Vagina (tissue), 2 donors: ENCODE data around the gene SERINC1.

Experiments
- POLR2A ChIP-seq, 2 donors: fragments of 450-650 bp; IDR thresholded peaks; one replicate each; pipeline ENCODE4 v1.6.1; 2017; ENCODE audit warnings: antibody characterized with exemption in 2 of 2, mild to moderate bottlenecking in 2 of 2, moderate library complexity in 2 of 2
- TF ChIP-seq, protein P1 (sequence below), 3 experiments: fragments of 450-650 bp in 2 of 3; fragments of 200-600 bp in 1 of 3; sonication (generic) in 1 of 3; IDR thresholded peaks; one replicate each; pipeline ENCODE4 v1.5.1; 2017 to 2019; ENCODE audit warnings: antibody characterized with exemption in 3 of 3, mild to moderate bottlenecking in 2 of 3, moderate library complexity in 2 of 3

DNA sequence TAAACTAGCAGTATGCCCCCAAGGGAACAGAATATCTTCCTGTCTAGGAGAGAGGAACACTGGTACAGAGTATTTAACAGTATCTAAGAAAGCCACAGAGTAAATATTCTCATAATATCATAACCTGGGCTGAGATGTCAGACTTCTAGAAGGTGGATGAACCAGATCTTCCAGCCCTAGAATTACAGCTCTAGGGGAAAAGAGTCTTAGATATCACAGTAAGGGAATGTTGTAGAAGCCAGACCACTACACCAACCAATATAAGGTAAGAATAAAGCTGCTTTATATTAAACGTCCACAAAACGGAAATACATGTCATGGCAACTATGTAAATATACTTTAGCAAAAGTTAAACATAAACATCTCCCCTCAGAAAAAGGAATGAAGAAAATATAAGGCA is 12.4 kb downstream of the SERINC1 start:
- TF ChIP-seq, protein P1, sequence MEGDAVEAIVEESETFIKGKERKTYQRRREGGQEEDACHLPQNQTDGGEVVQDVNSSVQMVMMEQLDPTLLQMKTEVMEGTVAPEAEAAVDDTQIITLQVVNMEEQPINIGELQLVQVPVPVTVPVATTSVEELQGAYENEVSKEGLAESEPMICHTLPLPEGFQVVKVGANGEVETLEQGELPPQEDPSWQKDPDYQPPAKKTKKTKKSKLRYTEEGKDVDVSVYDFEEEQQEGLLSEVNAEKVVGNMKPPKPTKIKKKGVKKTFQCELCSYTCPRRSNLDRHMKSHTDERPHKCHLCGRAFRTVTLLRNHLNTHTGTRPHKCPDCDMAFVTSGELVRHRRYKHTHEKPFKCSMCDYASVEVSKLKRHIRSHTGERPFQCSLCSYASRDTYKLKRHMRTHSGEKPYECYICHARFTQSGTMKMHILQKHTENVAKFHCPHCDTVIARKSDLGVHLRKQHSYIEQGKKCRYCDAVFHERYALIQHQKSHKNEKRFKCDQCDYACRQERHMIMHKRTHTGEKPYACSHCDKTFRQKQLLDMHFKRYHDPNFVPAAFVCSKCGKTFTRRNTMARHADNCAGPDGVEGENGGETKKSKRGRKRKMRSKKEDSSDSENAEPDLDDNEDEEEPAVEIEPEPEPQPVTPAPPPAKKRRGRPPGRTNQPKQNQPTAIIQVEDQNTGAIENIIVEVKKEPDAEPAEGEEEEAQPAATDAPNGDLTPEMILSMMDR (IDR thresholded peaks at IDR 0.05), result no peak
- TF ChIP-seq POLR2A (IDR thresholded peaks at IDR 0.05), result no peak
